ENCODE results near the gene GRIK2. TPM values are rescaled to one million over a fixed set of nuclear protein-coding genes. Genes with fewer than 3 reads are reported as not detected.
"Not testable (repeated sequence)": the region's sequence is repeated elsewhere in the genome, so short reads cannot be mapped to it uniquely, and the experiment has no call there.

The GRIK2 gene
- total and polyA plus RNA-seq, 7 donors: 0.25 to 8.9 (median 2.1) TPM; not detected in 2

- intact Hi-C loops (cut with DNase I): no loop called here
- WGBS, 2 donors: 39 to 60% methylated on average over 2 of the region's 2 CpGs
- H3K4me1 ChIP-seq: no peaks in the 10 kb centered on the region
- no peak for DNase-seq
- TF ChIP-seq POLR2A (IDR thresholded peaks at IDR 0.05) (no peak), CTCF (IDR thresholded peaks at IDR 0.05) (no peak), EP300 (IDR thresholded peaks at IDR 0.05) (no peak)
- no peak overlapping the region for H3K27ac ChIP-seq
- no peaks in the 10 kb centered on the region for H3K27me3 ChIP-seq
- no peak overlapping the region for H3K4me3 ChIP-seq
- no peaks in the 10 kb centered on the region for H3K9me3 ChIP-seq
- no peaks in the 10 kb centered on the region for H3K36me3 ChIP-seq
Observed at GRCh38 chr6:102075539-102075938, 682.0 kb downstream of the GRIK2 start.

DNA sequence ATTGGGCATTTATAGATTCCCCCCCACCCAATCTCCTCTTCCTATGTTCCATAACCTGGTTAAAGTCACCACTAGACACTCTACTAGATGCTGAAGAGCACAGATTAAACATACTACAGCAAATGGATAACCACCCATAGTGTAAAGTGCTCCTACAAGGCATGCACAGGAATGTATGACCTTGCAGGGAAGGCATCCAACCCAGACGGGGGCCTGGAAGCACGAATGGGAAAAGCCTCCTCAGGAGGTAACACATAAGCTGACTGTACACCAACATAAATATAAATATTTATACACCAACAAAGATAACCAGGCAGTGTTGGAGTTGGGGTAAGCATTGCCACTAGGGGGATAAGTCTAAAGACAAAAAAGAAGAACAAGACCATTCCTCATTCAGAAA is 691.7 kb downstream of the GRIK2 start:
- no peak for DNase-seq
- Histone ChIP-seq H3K27me3 (no peaks in the 10 kb centered on the region), H3K36me3 (no peaks in the 10 kb centered on the region), H3K4me3 (no peak overlapping the region), H3K9me3 (no peaks in the 10 kb centered on the region), H3K27ac (no peak overlapping the region), H3K4me1 (no peaks in the 10 kb centered on the region)
- 28 to 52% methylated on average over 2 of the region's 2 CpGs for WGBS, 2 donors
- intact Hi-C loops (cut with DNase I): no loop called here
- no peak for TF ChIP-seq POLR2A (IDR thresholded peaks at IDR 0.05)
- no peak for TF ChIP-seq CTCF (IDR thresholded peaks at IDR 0.05)
- TF ChIP-seq EP300 (IDR thresholded peaks at IDR 0.05): no peak
- no peak for TF ChIP-seq POLR2AphosphoS5 (IDR thresholded peaks at IDR 0.05)

- 95 to 96% methylated on average over 19 of the region's 19 CpGs for WGBS, 2 donors
- H3K27ac ChIP-seq; intact Hi-C loops (cut with DNase I); H3K36me3 ChIP-seq; H3K9me3 ChIP-seq; H3K27me3 ChIP-seq; DNase-seq; H3K4me1 ChIP-seq; H3K4me3 ChIP-seq: not testable (repeated sequence)
Observed at GRCh38 chr6:102088160-102088559, 694.7 kb downstream of the GRIK2 start.

DNA sequence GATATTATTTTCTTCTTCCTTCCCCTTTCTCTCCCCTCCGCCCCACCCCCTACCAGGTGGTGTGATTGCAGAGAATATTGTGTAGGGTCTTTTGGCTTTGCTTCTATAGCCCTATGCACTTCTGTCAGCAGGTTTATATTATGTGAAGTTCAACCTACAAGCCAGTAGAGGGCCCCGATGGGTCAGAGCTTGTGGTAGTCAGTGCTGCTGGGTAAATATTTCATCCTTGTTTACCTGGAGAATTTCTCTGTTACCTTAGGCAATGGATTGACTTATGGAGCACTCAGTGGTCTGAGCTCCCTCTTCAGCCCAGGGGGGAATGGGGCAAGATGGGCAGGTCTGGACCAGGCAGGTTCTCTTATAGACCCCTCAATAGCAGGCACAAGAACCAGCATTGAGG is 720.9 kb downstream of the GRIK2 start:
- Histone ChIP-seq H3K9me3 (no peaks in the 10 kb centered on the region), H3K27ac (no peak overlapping the region), H3K4me1 (no peaks in the 10 kb centered on the region), H3K27me3 (no peaks in the 10 kb centered on the region), H3K4me3 (no peak overlapping the region), H3K36me3 (no peaks in the 10 kb centered on the region)
- intact Hi-C loops (cut with DNase I): no loop called here
- TF ChIP-seq CTCF (IDR thresholded peaks at IDR 0.05): no peak
- DNase-seq: no peak
- WGBS, 2 donors: 32 to 38% methylated on average over 2 of the region's 2 CpGs

DNA sequence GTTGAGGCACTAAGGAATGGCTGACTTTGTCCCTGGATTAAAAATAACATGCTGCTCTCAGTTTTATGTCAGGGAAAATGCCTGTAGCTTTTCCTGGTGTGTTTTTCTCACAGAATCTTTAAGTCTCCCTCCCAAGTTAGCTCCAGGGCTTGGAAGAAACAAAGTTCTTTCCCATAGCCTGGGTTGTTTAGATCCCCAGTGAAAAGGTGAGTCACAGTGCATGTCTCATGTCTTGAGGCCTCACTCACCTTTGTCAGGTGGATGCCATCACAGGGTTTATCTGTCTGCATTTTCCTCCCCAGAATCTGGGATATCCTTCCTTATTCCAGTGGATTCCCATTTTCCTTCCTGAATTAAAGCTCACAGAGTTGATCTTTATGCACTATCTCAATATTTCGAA is 722.4 kb downstream of the GRIK2 start:
- no peaks in the 10 kb centered on the region for H3K27me3 ChIP-seq
- H3K27ac ChIP-seq: no peak overlapping the region
- H3K36me3 ChIP-seq: no peaks in the 10 kb centered on the region
- no peak for DNase-seq
- H3K4me1 ChIP-seq: no peaks in the 10 kb centered on the region
- WGBS, 2 donors: 38 to 72% methylated on average over 1 of the region's 1 CpG
- intact Hi-C loops (cut with DNase I): no loop called here
- TF ChIP-seq POLR2A (IDR thresholded peaks at IDR 0.05): no peak
- TF ChIP-seq EP300 (IDR thresholded peaks at IDR 0.05): no peak
- TF ChIP-seq CTCF (IDR thresholded peaks at IDR 0.05): no peak
- TF ChIP-seq POLR2AphosphoS5 (IDR thresholded peaks at IDR 0.05): no peak
- H3K9me3 ChIP-seq: no peaks in the 10 kb centered on the region
- H3K4me3 ChIP-seq: no peak overlapping the region
